Calu3 (cell line): ENCODE results near the gene PDLIM4. TPM values are rescaled to one million over a fixed set of nuclear protein-coding genes. Genes with fewer than 3 reads are reported as not detected.

Experiments used
- BruUV-seq: library from RNA; stranded (reverse); fragments of 400-500 nt; replicated peaks from 2 replicates; lab custom pipeline; 2021; lab: Mats Ljungman, UMichigan
- CTCF ChIA-PET: fragments of 300-600 bp; sonication (Branson Sonifier 250); formaldehyde crosslinking; loops from one replicate; lab custom pipeline; 2022; ENCODE audit warnings: antibody characterized with exemption; lab: Charles Lee
- DNase-seq: peaks from one replicate; pipeline ENCODE4 v3.0.0; 2022
- H3K27ac Mint-ChIP-seq: one replicate; pipeline ENCODE4 v1.8.0; 2022; ENCODE audit warnings: mixed read lengths; ENCODE audit not compliant: unreplicated experiment
- H3K27me3 Mint-ChIP-seq: one replicate; pipeline ENCODE4 v1.8.0; 2022; ENCODE audit warnings: mixed read lengths; ENCODE audit not compliant: unreplicated experiment
- H3K36me3 Mint-ChIP-seq: one replicate; pipeline ENCODE4 v1.8.0; 2022; ENCODE audit warnings: mild to moderate bottlenecking, moderate library complexity, mixed read lengths; ENCODE audit not compliant: insufficient read depth, unreplicated experiment
- H3K4me1 Mint-ChIP-seq: one replicate; pipeline ENCODE4 v1.8.0; 2022; ENCODE audit warnings: mild to moderate bottlenecking, low read depth, mixed read lengths; ENCODE audit not compliant: unreplicated experiment
- H3K4me3 Mint-ChIP-seq: one replicate; pipeline ENCODE4 v1.8.0; 2022; ENCODE audit warnings: mild to moderate bottlenecking, low read depth, moderate library complexity, mixed read lengths; ENCODE audit not compliant: unreplicated experiment
- H3K9me3 Mint-ChIP-seq: one replicate; pipeline ENCODE4 v1.8.0; 2022; ENCODE audit warnings: low read depth, mixed read lengths; ENCODE audit not compliant: unreplicated experiment
- intact Hi-C: fragments of 100-400 bp; cut with micrococcal nuclease; formaldehyde crosslinking; loops from one replicate; pipeline ENCODE4 v1.10.0; 2022; ENCODE audit not compliant: unreplicated experiment
- total RNA-seq: library from RNA; stranded (reverse); gene quantifications from 2 replicates; pipeline ENCODE4 v1.2.3, GENCODE V29; 2022
- TF ChIP-seq, protein P1 (sequence below): fragments of 200-600 bp; IDR thresholded peaks from one replicate; pipeline ENCODE4 v1.8.0; 2022; ENCODE audit warnings: antibody characterized with exemption; ENCODE audit not compliant: unreplicated experiment

PDLIM4 gene
- total RNA-seq, 1 experiment from 2014 or later, result 20.8 TPM

DNA sequence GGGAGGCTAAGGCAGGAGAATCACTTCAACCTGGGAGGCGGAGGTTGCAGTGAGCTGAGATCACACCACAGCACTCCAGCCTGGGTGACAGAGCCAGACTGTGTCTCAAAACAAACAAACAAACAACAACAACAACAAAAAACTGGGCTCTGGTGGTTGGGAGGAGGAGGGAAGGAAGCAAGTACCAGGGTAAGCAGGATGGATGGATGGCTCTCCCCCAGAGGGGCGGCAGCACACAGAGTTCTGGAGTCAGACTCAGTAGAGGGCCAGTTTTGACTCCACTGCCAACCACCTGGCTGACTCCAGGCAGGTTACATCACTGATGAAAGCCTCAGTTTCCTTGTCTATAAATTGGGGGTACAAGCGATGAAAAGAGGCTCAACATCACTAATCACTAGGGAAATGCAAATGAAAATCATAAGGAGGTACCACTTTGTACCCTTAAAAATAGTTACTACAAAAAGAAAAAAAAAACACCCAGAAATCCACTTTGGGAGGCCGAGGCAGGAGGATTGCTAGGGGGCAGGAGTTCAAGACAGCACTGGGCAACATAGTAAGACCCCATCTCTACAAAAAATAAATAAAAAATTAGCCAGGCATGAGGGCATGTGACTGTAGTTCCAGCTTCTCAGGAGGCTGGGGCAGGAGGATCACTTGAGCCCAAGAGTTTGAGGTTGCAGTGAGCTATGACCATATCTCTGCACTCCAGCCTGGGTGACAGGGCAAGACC is 39.9 kb downstream of the PDLIM4 start:
- H3K27ac Mint-ChIP-seq, result no peak overlapping the region
- H3K9me3 Mint-ChIP-seq, result no peaks in the 10 kb centered on the region
- peaks cover 33% of the 10 kb centered on the region for H3K4me1 Mint-ChIP-seq
- intact Hi-C loops, result loop anchor here (10.0 kb wide), 1 partner anchor 197 kb away; the partner anchor contains the start of gene IRF1
- H3K27me3 Mint-ChIP-seq, result no peaks in the 10 kb centered on the region
- H3K4me3 Mint-ChIP-seq, result no peak overlapping the region
- CTCF ChIA-PET, result interaction anchor here (0.9 kb wide), 1 partner anchor 31 kb away, joined by 3 read pairs; no protein-coding TSS in a partner anchor
- H3K36me3 Mint-ChIP-seq, result peaks cover 26% of the 10 kb centered on the region
- TF ChIP-seq, protein P1, sequence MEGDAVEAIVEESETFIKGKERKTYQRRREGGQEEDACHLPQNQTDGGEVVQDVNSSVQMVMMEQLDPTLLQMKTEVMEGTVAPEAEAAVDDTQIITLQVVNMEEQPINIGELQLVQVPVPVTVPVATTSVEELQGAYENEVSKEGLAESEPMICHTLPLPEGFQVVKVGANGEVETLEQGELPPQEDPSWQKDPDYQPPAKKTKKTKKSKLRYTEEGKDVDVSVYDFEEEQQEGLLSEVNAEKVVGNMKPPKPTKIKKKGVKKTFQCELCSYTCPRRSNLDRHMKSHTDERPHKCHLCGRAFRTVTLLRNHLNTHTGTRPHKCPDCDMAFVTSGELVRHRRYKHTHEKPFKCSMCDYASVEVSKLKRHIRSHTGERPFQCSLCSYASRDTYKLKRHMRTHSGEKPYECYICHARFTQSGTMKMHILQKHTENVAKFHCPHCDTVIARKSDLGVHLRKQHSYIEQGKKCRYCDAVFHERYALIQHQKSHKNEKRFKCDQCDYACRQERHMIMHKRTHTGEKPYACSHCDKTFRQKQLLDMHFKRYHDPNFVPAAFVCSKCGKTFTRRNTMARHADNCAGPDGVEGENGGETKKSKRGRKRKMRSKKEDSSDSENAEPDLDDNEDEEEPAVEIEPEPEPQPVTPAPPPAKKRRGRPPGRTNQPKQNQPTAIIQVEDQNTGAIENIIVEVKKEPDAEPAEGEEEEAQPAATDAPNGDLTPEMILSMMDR, result no peak
- BruUV-seq, result no TSS peak
- no peak for DNase-seq

DNA sequence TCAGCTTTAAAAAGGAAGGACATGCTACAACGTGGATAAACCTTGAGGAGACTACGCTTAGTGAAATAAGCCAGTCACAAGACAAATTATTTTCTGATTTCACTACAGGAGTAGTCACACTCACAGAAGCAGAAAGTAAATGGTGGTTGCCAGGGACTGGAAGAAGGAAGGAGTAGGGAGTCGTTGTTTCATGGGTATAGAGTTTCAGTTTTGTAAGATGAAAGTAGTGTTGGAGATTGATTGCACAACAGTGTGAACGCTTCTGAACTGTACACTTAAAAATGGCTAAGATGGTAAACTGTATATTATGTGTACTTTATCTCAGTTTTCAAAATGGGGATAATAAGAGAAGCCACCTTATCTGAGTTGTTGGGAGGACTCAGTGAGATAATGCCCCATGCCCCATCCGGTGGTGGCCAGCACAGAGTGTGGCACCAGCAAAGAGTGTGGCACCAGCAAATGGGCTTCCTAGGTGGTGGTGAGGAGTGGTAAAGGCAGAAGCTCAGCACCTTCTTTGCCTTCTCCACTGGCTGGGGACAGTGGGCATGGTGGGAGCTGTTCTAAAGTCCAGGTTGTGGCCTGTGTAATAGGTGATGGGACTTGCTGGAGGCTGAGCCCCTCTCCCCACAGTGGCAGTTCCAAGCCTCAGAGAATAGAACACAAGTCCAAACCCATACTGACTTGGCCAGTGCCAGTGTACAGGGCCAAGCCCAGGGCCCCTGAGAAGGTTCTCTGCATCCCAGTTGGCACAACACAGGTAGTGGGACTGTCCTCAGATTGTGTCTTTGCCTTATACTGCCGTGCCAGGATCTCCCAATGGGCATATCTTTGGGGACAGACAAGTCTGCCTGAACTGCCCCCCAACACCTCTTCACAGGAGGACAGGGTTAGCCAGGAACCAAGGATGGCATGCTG is 41.1 kb downstream of the PDLIM4 start:
- CTCF ChIA-PET, result no interaction called here
- H3K27me3 Mint-ChIP-seq, result no peaks in the 10 kb centered on the region
- no peak overlapping the region for H3K4me3 Mint-ChIP-seq
- H3K9me3 Mint-ChIP-seq, result no peaks in the 10 kb centered on the region
- BruUV-seq, result no TSS peak
- H3K27ac Mint-ChIP-seq, result no peak overlapping the region
- DNase-seq, result no peak
- TF ChIP-seq, protein P1, result no peak
- H3K4me1 Mint-ChIP-seq, result peaks cover 25% of the 10 kb centered on the region
- intact Hi-C loops, result loop anchor here (10.0 kb wide), 1 partner anchor 196 kb away; the partner anchor contains the start of gene IRF1
- H3K36me3 Mint-ChIP-seq, result peaks cover 19% of the 10 kb centered on the region

DNA sequence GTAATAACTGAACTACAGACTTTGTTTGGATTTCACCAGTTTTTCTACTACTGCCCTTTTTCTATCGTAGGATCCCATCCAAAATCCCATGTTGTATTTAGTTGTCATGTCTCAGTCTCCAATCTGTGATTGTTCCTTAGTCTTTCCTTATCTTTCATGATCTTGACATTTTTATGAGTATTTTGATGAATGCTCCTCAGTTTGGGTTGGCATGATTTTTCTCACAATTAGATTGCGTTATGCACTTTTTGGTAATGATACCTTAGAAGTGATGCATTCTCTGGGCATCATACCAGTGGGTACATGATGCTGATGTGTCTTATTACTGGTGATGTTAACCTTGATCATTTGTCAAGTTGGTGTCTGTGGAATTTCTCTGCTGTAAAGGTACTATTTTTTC is 42.4 kb downstream of the PDLIM4 start:
- CTCF ChIA-PET, result no interaction called here
- Mint-ChIP-seq H3K27me3 (no peaks in the 10 kb centered on the region), H3K9me3 (no peaks in the 10 kb centered on the region), H3K36me3 (peaks cover 5% of the 10 kb centered on the region), H3K27ac (no peak overlapping the region), H3K4me3 (no peak overlapping the region), H3K4me1 (peaks cover 25% of the 10 kb centered on the region)
- DNase-seq, result no peak
- TF ChIP-seq, protein P1, result no peak
- intact Hi-C loops, result loop anchor here (10.0 kb wide), 1 partner anchor 195 kb away; the partner anchor contains the start of gene IRF1
- no TSS peak for BruUV-seq

DNA sequence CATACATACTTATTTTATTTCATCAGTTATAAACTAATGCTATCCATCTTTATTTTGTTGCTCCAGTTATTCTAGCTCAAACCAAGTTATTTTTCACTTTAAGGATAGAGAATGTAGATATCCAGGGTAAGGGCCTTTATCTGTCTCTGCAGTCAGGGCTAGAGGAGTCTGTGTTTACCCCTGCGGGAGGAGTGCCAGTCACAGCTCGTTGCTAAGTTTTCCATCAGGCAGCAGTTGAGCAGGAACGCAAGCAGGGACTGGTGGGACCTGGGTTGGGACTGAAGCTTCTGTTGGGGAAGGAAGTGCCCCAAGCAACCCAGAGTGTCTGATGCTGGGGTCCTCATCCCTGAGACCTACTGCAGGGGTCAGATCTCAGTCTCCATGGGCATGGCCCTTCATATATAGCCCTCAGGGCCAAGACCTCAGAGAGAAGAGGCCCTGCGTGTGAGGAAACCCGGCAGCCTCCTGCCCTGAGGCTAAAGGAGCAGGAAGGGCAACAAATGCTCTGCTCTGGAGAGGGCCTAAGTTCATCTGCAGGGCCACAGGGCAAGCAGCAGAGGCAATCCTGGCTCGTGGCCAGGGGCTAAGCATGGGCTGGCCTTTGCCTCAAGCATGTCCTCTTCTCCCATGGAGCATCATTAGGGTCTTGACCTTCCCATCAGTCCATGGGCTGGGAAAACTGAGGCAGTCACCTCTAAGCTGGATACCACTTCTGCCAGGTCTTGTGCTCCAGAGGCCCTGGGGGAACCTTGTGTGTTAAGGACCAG is 43.3 kb downstream of the PDLIM4 start:
- CTCF ChIA-PET, result no interaction called here
- DNase-seq, result no peak
- no peaks in the 10 kb centered on the region for H3K27me3 Mint-ChIP-seq
- TF ChIP-seq, protein P1, result no peak
- peaks cover 4% of the 10 kb centered on the region for H3K9me3 Mint-ChIP-seq
- BruUV-seq, result no TSS peak
- H3K4me3 Mint-ChIP-seq, result no peak overlapping the region
- no peak overlapping the region for H3K27ac Mint-ChIP-seq
- H3K4me1 Mint-ChIP-seq, result peaks cover 16% of the 10 kb centered on the region
- intact Hi-C loops, result no loop called here
- H3K36me3 Mint-ChIP-seq, result no peaks in the 10 kb centered on the region
